GM12873 (cell line): ENCODE data around the gene CDH7.

Experiments
- CTCF ChIP-seq: IDR thresholded peaks from 2 replicates; pipeline ENCODE4 v1.5.1; 2012; ENCODE audit warnings: low read depth, mild to moderate bottlenecking, moderate library complexity, low read length, control low read depth; ENCODE audit not compliant: insufficient read depth; ENCODE audit errors: missing control alignments

CDH7 gene

GRCh38 chr18:65937180-65937579, 186.4 kb downstream of the CDH7 start:
- no peak for TF ChIP-seq CTCF

- TF ChIP-seq CTCF = peak; percentile 50
Observed at GRCh38 chr18:65938592-65939372, 188.0 kb downstream of the CDH7 start.
